Prostate gland (tissue), 2 donors: ENCODE measurements around the gene LDLRAD4.

Experiments
- CTCF ChIP-seq, 4 experiments: fragments of 200-600 bp in 2 of 4; fragments of 450-650 bp in 2 of 4; sonication (generic) in 2 of 4; IDR thresholded peaks; 1 replicate in 3 of 4; 2 replicates in 1 of 4; pipeline ENCODE4 v1.5.1; 2016 to 2019; ENCODE audit warnings: antibody characterized with exemption in 4 of 4, mild to moderate bottlenecking in 2 of 4, moderate library complexity in 2 of 4
- POLR2A ChIP-seq: fragments of 450-650 bp; IDR thresholded peaks from one replicate; pipeline ENCODE4 v1.6.1; 2016; ENCODE audit warnings: antibody characterized with exemption, mild to moderate bottlenecking

DNA sequence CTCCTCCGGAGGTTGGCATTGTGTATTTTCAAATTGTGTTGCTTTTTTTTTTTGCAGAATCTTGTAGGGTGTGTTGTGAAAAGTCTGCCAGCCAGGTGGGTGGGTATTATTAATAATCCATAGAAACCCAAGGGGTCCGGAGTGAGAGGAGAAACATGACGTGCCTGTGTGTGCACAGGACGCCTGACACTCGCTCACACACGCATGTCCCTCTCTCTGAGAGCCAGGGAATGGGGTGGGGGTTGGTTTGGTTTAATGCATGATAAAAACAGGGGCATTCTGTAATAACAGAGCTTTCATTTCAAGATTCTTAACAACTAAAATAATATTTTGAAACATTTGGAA, 283.0 kb downstream of the LDLRAD4 start:
- no peak for TF ChIP-seq POLR2A
- no peak for TF ChIP-seq CTCF (IDR thresholded peaks at IDR 0.05)
